ENCODE measurements around the gene CTU2. TPM values are rescaled to one million over a fixed set of nuclear protein-coding genes. Genes with fewer than 3 reads are reported as not detected.

CTU2 gene
- total and polyA plus RNA-seq, 2 donors (not counting 1 experiment from before 2014, with no cell fraction given) = 18.4 to 23.7 TPM

DNA sequence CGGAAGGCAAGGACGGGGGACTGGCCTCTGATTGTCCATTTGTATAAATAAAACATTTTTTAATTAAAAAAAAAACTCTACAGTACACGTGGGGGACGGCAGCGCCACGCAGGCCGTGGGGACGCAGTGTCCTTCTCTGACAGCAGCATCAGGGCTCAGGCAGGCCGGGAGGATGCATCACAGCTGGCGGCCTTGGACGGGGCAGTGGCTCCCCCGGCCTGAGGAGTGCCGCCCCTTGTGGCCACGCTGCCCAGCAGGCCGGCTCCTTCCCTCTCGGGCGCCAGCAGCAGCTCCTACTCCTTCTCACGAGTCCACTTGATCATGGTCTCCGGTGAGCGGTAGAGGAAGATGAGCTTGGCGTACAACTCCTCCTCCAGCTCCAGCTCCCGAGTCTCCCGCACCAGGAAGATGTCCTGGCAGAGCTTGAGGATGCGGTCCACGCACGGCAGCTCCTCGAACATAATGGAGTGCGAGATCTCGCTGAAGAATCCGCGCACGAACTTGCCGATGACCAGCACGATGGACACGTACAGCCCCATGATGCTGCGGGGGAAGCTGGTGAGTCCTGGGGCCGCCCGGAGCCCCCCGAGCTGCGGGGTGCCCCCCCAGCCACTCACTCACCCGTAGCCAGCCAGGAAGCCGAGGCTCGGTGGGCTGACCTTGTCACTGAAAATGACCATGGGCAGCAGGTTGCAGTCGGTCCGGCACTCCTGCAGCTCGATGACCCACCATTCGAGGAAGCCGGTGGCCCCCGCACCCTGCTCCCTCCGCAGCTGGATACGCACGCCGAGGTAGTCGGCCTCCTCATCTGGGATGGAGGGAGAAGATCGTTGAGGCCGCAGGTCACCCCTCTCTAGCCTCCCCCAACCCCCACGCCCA, 9.2 kb downstream of the CTU2 start:
- TF ChIP-seq, protein P1, sequence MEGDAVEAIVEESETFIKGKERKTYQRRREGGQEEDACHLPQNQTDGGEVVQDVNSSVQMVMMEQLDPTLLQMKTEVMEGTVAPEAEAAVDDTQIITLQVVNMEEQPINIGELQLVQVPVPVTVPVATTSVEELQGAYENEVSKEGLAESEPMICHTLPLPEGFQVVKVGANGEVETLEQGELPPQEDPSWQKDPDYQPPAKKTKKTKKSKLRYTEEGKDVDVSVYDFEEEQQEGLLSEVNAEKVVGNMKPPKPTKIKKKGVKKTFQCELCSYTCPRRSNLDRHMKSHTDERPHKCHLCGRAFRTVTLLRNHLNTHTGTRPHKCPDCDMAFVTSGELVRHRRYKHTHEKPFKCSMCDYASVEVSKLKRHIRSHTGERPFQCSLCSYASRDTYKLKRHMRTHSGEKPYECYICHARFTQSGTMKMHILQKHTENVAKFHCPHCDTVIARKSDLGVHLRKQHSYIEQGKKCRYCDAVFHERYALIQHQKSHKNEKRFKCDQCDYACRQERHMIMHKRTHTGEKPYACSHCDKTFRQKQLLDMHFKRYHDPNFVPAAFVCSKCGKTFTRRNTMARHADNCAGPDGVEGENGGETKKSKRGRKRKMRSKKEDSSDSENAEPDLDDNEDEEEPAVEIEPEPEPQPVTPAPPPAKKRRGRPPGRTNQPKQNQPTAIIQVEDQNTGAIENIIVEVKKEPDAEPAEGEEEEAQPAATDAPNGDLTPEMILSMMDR (IDR thresholded peaks at IDR 0.05) = no peak
- TF ChIP-seq EZH2 (IDR thresholded peaks at IDR 0.05; ENCODE audit: borderline replicate concordance, insufficient read depth, low read depth, low read length, poor library complexity, severe bottlenecking) = no peak
- H3K4me3 Mint-ChIP-seq = no peak overlapping the region
- no peak for ATAC-seq (ENCODE audit: low read depth)
- WGBS (ENCODE audit: insufficient coverage) = 96% methylated on average over 47 of the region's 57 CpGs
- Histone ChIP-seq H3K27me3 (replicated peaks in 1 of 4; ENCODE audit: control extremely low read depth in 1 of 4, control insufficient read depth in 3 of 4, insufficient read depth in 4 of 4, low read length in 3 of 4) (no peaks in the 10 kb centered on the region), H3K4me2 (replicated peaks; ENCODE audit: low read depth, low read length, poor library complexity, severe bottlenecking) (no peak overlapping the region), H3K79me2 (ENCODE audit: control insufficient read depth, insufficient read depth, low read length) (peaks cover 8% of the 10 kb centered on the region), H3K36me3 (replicated peaks in 1 of 2; ENCODE audit: control extremely low read depth in 1 of 2, control insufficient read depth in 1 of 2, extremely low read depth in 1 of 2, insufficient read depth in 2 of 2, low read length in 1 of 2) (peaks cover 0 to 71% of the 10 kb centered on the region in 2 experiments), H3K4me1 (ENCODE audit: control insufficient read depth in 2 of 2, insufficient read depth in 2 of 2, low read length in 2 of 2) (no peaks in the 10 kb centered on the region), H3K9me3 (ENCODE audit: control extremely low read depth in 1 of 3, control insufficient read depth in 2 of 3, insufficient read depth in 1 of 3, low read length in 2 of 3) (no peaks in the 10 kb centered on the region), H4K20me1 (ENCODE audit: control insufficient read depth, insufficient read depth, low read length, poor library complexity, severe bottlenecking) (peaks cover 26% of the 10 kb centered on the region), H3K9ac (ENCODE audit: low read length) (no peak overlapping the region), H2AFZ (ENCODE audit: insufficient read depth, low read depth, low read length, poor library complexity, severe bottlenecking) (no peak overlapping the region), H3K27ac (ENCODE audit: low read length in 2 of 2) (no peak overlapping the region), H3K4me3 (ENCODE audit: control extremely low read depth in 1 of 5, extremely low read depth in 1 of 5, insufficient read depth in 1 of 5, low read depth in 2 of 5, low read length in 4 of 5) (no peak overlapping the region)
- no peaks in the 10 kb centered on the region for H3K27me3 Mint-ChIP-seq
- intact Hi-C loops (cut with micrococcal nuclease) = no loop called here
- H3K9me3 Mint-ChIP-seq (ENCODE audit: insufficient read depth) = no peaks in the 10 kb centered on the region
- CTCF ChIA-PET = interaction anchor here (1.2 kb wide), 1 partner anchor 30 kb away, joined by 3 read pairs; no protein-coding TSS in a partner anchor
- DNase-seq = no peak
- no peak overlapping the region for H3K27ac Mint-ChIP-seq
- POLR2A ChIA-PET = no interaction called here
- no peaks in the 10 kb centered on the region for H3K4me1 Mint-ChIP-seq

DNA sequence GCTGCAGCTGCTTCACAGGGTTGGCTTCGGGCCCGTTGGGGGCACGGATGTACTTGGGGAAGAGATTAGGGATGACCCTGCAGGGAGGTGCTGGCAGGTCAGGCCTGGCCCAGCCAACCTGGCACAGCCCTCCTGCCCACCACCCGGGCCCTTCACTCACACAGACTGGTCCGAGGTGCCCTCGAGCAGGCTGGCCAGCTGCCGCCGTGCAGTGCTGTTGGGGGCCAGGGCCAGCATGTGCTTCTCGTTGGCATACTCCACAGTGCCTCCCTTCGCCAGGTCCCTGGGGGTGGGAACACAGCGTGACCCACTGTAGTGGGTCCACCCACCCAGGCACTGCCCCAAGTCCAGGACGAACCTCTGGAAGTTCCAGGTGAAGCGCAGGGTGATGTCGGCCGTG, 9.9 kb downstream of the CTU2 start:
- Histone ChIP-seq H3K4me1 (ENCODE audit: control insufficient read depth in 2 of 2, insufficient read depth in 2 of 2, low read length in 2 of 2) (no peaks in the 10 kb centered on the region), H3K79me2 (ENCODE audit: control insufficient read depth, insufficient read depth, low read length) (peaks cover 6% of the 10 kb centered on the region), H3K9ac (ENCODE audit: low read length) (no peak overlapping the region), H3K36me3 (replicated peaks in 1 of 2; ENCODE audit: control extremely low read depth in 1 of 2, control insufficient read depth in 1 of 2, extremely low read depth in 1 of 2, insufficient read depth in 2 of 2, low read length in 1 of 2) (peaks cover 0 to 77% of the 10 kb centered on the region in 2 experiments), H4K20me1 (ENCODE audit: control insufficient read depth, insufficient read depth, low read length, poor library complexity, severe bottlenecking) (peaks cover 26% of the 10 kb centered on the region), H3K27ac (ENCODE audit: low read length in 2 of 2) (no peak overlapping the region), H3K4me2 (replicated peaks; ENCODE audit: low read depth, low read length, poor library complexity, severe bottlenecking) (no peak overlapping the region), H3K4me3 (ENCODE audit: control extremely low read depth in 1 of 5, extremely low read depth in 1 of 5, insufficient read depth in 1 of 5, low read depth in 2 of 5, low read length in 4 of 5) (no peak overlapping the region), H2AFZ (ENCODE audit: insufficient read depth, low read depth, low read length, poor library complexity, severe bottlenecking) (no peak overlapping the region), H3K27me3 (replicated peaks in 1 of 4; ENCODE audit: control extremely low read depth in 1 of 4, control insufficient read depth in 3 of 4, insufficient read depth in 4 of 4, low read length in 3 of 4) (no peaks in the 10 kb centered on the region), H3K9me3 (ENCODE audit: control extremely low read depth in 1 of 3, control insufficient read depth in 2 of 3, insufficient read depth in 1 of 3, low read length in 2 of 3) (no peaks in the 10 kb centered on the region)
- no peaks in the 10 kb centered on the region for H3K9me3 Mint-ChIP-seq (ENCODE audit: insufficient read depth)
- H3K27me3 Mint-ChIP-seq = no peaks in the 10 kb centered on the region
- ATAC-seq (ENCODE audit: low read depth) (no peak), DNase-seq (no peak)
- intact Hi-C loops (cut with micrococcal nuclease) = no loop called here
- no peak for TF ChIP-seq EZH2 (IDR thresholded peaks at IDR 0.05; ENCODE audit: borderline replicate concordance, insufficient read depth, low read depth, low read length, poor library complexity, severe bottlenecking)
- TF ChIP-seq, protein P1 (IDR thresholded peaks at IDR 0.05) = no peak
- CTCF ChIA-PET = interaction anchor here (1.2 to 1.5 kb wide), 2 partner anchors 21 to 31 kb away, joined by 3 to 5 read pairs; no protein-coding TSS in a partner anchor
- no peaks in the 10 kb centered on the region for H3K4me1 Mint-ChIP-seq
- no peak overlapping the region for H3K4me3 Mint-ChIP-seq
- POLR2A ChIA-PET = no interaction called here
- WGBS (ENCODE audit: insufficient coverage) = 99% methylated on average over 14 of the region's 15 CpGs
- no peak overlapping the region for H3K27ac Mint-ChIP-seq
